Measurements from ENCODE around the gene BAHCC1.
A peak's percentile ranks its signal among the peaks of the same experiment; 100 is the strongest.

Gene BAHCC1

DNA sequence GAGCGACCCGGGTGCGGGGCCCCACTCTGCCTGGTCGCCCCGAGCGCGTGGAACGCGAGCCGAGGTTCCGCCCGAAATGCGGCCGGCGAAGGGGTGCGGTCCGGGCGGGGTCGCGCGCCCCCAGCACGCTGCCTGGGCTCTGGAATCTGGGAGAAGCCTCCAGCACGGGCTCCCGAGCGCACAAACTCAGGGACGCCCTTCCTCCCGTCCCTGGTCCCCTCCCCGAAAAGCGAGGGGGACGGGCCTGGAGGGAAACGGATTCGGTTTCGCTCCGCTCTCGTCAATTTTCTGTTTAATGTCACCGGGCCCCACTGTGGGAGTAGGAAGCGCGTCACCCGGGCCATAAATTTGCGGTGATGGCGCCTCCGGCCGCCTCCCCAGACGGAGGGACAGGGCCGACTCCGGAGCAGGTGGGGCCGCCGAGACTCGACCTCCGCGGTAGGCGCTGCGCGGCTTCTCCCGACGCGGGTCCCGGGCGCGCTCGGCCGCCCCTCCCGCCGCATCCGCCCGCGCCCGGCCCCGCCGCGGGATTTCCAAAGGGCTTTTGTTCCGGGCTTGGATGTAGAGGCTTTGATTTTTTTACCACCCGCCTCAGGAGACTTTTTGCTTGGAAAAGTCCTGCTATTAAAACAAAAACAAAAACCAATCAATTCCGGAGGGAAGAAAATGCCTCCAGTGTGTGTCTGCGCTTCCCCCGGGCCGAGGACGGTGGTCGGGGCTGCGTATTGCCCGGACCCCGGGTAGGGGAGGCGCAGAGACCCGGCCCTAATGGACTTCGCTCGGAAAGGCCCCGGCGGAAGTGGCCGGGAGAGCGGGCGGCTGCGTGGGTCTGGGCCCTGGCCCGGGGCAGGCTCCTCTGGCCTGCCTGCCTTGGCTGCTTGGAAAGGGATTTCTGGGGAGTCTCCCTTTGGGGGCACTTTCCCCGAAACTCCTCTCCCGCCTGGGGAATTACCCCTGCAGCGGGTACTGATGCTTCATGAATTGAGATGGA is 7.9 kb upstream of the BAHCC1 start:
- DNase-seq, result peak; percentile 18

DNA sequence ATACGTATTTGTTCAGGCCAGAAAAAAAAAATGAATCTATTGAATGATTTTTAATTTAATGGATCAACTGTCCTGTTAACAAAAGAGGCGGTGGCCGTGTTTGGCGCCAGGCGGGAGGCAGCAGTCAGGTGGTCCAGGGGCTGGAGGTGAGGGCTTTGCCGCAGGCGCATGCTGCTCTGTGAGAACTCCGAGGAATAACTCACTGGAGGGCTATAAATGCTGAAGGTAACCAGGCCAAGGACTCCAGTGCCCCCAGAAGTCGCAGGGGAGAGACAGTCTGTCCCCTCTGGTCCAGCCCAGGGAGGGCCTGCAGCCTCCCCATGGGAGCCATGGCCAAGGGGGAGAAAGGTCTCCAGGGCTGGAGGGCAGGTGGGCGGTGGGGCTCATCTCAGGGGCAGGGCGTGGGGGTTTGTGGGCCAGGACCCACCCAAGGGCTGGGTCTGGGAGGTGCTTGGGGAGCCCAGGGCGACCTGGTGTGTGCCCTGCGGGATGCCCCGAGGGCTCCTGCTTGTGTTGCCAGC is 7.1 kb upstream of the BAHCC1 start:
- no peak for DNase-seq

DNA sequence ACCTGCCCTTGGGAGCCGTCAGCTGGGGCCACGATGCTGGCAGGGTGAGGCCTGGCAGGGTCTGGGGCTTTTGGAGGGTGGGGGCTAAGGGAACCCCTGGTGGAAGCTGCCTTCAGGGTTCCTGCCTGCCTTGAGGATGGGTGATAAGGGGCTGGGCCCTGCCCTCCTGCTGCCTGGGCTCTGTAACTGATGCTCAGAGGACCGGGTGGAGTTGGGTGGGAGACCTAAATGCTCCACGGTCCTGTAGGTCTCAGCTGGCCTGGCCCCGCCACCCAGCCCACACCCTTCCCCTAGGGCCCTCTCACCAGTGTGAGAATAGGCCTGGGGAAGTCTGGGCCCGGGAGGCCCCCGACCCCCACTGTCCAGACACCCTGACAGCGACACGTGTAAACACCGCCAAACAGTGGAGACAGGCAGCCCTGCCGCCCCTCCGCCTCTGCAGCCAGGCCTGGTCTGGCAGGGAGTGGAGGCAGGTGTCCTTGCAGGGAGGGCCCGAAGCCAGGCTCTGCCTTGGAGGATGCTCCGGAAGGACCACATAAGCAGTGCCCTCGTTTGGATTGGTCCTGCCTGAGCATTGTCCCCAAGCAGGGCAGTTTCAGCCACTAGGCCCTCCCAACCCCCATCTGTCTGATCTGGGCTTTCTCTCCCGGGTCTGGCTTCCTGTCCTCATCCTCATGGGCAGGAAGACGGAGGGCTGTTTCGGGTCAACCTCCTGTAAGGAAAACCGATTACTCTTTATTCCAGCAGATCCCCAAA is 6.5 kb upstream of the BAHCC1 start:
- no peak for DNase-seq

DNA sequence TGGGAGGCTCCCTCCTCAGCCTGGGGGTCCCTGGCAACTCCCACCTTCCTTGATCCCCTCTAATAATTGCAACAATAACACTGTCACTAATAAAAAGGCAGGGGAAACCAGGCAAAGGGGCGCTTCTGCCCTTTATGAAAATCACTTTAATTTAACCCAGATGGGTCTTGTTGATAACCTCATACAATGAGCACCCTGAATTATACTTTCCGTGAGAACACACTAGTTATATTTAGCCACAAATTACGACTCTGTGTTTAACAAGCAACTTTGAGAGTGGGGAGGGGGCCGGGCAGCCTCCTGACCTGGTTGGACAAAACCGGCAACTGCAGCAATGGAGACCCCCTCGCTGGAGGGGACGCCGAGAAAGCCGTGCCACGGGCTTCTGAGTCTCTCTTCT is 5.7 kb upstream of the BAHCC1 start:
- no peak for DNase-seq

DNA sequence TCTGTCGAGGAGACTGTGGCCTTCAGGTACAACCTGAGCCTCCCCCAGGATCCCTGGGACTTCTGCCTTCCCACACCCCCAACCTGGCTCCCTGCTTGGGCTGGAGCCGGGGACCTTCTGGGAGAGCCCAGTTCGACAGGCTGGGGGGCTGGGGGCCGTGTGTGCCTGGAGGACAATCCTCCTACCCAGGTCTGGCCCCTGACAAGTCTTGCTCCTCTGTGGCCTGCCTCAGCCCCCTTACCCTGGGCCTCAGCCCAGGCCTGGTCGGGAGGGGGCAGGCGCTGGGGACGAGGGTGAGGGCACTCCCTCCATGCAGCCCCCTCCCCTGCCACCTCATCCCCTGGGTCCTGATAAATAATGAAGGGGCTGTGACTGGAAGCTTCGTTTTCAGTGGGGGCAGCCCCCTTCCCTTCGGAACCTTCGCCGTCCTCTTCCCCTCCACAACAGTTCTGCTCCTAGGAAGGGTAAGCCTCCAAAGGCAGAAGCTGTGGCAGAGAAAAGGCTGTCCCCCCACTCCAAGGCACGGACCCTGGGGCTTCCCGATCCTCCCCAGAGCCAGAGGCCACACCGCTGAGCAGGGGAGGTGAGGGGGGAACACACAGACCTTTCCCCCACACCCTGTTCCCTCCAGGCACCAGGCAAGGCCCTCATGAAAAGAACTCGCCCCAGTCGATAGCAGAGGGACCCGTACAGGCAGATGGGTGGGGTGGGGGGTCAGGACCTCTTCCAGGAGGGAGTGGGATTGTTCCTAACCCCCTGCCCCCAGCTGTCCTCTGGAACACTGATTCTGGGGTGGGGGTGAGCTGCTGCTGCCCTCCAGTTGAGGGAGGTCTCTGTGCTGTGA is 5.0 kb upstream of the BAHCC1 start:
- no peak for DNase-seq

DNA sequence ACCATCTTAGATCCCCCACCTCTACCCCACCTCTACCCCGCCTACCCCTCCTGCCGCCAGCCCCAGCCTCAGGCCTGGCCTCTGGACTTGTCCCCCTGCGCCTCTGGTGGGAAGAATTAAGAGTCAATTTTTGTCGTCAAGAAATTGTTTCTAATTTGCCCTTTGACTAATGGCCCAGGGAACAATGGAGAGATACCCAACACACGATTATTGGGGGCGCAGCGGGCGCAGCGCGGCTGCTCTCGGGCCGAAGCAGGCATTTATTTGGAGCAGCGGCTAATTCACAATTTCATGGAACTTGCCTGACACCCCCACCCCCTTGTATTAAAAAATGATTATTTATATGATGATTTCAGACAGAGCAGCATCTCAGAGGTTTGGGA is 4.4 kb upstream of the BAHCC1 start:
- DNase-seq, result no peak

DNA sequence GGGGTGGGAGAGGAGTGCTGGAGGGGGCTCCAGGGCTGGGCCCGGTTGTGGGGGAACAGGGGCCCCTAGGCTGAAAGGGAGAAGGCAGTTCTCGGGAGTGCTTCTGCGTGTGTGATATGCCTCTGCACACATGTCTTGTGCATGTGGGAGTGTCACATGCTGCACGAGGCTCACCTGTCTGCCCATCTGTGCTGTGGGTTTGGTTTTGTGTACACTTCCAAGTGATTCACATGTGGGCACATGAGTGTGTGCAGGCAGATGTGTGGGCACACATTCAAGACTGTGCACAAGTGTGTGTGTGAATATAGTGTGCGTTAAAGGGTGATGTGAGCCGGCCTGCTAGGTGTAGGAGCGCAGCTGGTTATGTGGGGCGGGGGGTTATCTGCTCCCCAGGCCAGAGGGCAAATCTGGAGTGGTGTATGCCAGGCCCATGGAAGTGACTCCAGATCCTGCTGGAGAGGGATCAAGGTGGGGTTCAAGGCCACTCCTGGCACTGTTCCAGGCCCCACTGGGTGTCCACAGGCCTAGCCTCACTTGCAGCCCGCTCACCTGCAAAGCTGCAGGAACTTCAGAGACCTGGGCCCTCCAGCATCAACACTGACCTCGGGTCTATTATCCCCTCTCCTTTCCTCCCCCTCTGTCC is 3.8 kb upstream of the BAHCC1 start:
- DNase-seq, result no peak

DNA sequence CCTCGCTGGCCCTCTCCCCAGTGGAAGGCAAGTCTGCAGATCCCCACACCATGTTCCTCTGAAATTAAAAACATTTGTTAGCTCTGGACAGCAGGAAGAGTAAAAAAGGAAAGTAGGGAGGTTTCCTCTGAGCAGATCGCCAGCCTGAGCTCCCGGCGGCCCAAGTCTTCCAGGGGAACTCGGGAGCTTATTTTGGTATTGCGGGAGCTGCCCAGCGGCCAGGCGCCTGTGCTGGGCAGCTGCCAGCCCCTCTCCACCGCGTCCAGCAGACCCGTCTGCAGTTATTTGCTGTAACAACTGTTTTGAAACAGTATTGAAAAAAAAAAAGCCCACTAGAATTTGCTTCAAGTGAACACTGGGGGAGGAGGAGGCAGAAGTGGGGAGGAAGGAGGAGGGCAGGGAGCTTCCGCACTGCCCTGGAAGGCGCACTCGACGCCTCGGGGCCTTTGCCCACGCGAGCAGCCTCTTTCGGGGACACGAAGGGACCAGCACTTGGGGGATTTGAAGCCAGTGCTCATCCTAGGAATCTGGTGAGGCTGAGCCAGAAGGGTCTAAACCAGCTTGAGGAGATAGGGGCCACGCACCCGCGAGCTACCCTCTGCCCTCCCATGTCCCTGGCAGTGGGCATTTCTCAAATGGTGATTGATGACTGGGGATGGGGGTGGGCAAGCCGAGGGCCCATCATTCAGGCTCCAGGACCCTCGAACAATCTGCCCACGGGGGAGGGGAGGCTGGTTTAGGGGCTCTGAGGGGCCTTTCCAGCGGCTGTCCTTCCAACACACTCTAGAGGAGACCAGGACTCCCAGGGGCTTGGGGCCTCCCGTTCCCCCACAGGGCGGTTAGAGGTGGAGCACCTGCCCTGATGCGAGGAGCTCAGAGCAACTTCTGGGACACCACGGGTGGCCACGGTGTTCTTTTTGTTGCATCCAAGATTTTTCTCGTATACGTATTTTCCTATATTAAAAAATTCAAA is 3.0 kb upstream of the BAHCC1 start:
- DNase-seq, result no peak

DNA sequence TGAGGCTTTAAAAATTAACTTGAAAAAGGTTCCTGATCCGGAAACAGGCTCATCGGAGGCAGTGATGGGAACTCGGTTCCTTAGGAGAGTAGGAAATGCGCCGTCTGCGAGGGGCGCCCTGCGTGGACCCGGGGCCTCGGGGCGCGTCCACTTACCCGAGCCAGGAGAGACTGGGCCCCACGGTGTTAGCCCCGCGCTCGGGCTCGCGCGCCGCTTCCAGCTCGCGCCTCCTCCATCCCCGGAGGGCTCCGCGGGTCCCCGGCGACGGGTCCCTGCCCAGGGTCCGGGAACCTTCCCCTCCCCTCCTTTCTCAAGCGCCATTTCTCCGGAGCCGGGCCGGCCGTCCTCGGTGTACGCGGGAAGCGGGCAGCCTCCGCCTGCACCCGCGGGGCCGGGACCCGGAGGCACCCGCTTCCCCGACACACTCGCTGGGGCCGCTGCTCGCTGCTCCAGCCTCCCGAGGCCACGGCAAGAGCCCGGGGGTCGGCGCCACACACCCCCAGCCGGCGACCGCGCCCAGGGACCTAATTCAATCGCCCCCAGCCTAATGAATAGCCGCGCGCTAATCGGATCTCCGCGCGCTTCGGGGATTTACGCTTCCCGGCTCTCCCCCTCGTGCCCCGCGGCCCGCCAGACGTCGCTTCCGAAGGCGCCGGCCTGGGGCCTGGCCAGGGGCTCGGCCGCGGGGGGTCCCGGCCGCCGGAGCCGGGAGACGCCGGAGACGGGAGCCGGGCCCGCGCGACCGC is 2.2 kb upstream of the BAHCC1 start:
- DNase-seq, result no peak

DNA sequence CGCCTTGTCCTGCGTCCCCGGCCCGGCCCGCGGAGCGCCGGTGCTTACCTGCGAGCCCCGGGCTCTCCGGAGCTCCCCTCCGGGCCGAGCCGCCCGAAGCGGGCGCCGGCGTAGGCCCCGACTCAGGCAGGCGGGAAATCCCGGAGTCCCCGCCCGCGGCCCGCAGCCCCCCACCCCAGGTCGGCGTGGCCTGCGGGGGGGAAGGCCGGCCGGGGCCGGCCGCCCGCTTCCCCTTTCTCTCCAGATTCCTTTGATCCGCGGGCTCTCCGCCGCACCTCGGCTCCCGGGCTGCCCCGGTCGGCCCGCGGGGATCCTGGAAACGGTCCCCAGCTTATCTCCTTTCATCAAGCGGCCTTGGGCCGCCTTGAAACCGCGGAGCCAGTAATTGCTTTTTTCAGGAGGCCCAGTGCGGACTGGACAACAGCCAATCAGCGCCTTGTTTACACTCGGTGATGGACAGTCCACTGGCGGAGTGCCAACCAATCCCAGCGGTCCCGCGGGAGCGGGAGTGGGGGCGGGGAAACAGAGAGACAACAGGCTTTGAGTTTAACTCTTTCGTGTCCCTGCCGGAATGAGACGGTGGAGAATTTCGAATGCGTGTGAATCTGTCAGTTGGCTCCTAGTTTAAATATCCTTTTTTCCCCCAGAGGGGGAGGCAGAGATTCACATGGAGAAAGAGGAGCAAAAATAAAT is 1.4 kb upstream of the BAHCC1 start:
- peak; percentile 64 for DNase-seq

DNA sequence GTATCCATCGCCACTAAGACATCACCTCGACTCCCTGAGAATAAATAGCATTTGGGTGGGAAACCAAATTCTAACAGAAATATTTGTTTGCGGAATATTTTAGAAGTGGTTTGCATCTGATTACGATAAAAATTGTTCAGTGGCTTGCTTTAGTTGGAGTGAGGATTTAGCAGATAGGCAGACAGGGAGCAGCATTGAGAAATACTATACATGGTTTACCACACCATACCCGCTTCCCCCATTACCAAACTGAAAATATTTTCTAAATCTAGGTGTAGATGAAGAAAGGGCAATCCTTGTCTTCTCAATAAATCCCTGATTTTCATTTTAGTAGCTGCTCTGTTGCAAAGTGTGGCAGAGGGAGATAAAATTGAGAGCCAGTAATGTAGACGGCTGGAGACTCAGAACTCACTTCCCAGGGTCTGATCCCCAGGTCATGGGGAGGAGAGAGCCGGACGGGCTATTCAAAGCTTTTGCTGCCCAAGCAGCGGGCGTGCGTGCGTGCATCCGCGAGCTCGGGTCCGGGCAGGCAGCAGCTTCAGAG is 808 bp upstream of the BAHCC1 start:
- no peak for DNase-seq

DNA sequence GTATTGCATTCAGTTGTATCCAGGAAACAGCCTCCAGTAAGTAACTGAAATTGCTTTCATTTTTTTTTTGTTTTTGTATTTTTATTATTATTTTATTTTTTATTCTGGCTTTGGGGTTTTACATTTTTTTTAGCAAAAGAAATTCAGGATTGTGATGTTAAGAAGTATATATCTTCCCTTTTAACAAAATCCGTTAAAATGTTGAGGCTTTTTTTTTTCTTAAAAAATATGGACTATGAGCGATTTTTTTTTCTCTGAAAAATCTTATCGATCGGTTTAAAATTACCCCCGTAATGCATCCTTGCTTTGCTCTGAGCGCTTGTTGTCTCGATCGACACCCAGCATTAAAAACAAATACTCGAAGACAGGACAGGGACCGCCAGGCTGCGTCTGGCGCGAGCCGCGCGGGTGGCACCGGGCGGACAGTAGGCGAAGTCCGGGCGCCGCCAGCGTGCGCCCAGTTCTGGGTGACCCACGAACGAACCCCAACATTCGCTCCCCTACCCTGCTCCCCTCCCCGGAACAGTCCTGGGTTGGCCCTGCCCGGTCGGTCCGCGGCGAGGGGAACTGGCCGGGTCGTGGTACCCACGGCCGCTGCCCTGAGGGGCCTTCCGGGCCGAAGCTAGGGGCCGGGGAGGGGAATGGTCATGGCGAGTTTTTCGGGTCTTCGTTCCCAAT is 482 bp downstream of the BAHCC1 start:
- DNase-seq, result no peak

DNA sequence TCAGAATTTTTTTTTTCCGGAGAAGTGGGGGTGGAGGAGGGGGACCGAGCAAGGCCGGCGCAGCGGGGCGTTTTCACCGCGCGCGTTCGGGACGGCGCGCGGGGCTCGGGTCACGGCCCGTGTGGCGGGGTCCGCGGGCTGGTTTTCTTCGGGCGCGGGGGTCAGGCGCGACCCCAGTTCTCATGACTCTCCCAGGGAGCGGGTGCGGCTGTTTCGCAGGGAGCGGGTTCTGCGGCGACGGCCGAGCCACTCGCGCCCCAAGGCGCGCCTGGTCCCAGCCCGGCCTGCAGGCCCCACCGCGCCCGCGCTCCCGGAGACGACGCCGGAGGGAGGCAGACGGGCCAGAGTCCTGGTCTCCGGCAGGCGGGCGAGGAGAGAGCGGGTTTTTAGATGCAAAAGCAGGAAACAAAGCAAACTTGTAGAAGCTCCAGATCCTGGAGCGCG is 1.0 kb downstream of the BAHCC1 start:
- no peak for DNase-seq

DNA sequence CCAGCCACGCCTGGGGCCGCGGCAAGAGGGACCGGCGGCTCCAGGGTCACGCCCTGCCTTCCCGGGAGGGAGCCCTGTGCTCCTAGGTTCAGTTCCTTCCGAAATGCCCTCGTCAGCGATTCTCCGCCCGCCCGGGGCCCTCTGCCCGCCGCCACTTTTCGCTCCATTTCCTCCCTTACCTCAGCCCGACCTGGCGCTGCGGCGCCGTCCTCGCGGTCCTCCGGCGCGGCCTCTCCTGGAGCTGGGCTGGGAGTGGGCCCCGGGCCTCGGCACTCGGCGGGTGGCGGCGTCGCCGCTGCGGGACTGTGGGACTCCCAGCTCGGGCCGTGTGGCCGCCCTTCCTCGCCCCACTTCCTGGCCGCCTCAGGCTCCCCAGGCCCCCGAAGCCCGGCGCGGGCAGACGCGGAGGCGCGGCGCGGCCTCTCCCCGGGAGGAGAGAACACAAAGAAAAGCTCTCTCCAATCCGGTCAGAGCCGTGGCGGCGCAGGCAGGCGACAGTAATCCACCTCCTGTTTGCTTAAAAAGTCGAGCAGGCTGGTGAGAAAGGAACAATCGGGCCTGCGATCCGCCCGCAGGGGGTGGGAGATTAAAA is 1.6 kb downstream of the BAHCC1 start:
- peak; percentile 15 for DNase-seq

DNA sequence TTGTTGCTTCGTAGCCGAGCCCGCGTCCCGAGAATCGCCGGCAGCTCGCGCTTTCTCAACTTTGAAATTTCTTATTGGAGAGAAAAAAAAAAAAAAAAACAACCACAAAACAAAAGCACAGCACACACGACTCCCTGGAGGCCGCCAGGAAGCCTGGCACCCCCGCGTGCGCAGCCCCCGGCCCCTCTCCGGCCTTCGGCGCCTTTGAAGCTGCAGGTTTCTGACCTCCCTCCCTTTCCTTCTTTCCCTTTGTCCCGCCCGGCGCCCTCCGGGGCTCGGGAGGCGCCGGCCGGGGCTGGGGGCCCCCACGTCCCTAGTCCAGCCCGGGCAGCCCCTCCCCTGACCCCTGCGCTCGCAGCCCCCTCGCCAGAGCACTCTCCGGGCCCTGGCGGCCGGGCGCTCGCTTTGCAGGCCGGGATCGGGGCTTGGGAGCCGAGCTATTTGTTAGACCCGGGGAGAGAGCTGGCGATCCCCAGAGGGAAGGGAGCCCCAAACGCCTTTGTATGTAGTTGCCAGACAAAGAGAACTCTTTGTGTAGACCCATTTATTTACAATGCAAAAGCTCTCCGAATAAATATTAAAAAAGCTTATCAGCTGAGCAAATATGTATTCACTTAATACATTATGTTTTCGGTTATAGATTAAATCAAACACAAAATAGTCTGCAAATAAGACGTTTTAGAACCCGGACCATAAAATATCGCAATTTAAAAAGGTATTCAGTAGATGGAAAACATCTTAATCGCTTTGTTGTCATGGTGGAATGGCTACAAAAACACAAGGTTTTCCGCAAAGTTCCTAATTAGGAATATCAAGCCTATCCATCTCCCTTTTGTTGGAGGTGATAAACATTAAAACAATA is 2.3 kb downstream of the BAHCC1 start:
- no peak for DNase-seq

DNA sequence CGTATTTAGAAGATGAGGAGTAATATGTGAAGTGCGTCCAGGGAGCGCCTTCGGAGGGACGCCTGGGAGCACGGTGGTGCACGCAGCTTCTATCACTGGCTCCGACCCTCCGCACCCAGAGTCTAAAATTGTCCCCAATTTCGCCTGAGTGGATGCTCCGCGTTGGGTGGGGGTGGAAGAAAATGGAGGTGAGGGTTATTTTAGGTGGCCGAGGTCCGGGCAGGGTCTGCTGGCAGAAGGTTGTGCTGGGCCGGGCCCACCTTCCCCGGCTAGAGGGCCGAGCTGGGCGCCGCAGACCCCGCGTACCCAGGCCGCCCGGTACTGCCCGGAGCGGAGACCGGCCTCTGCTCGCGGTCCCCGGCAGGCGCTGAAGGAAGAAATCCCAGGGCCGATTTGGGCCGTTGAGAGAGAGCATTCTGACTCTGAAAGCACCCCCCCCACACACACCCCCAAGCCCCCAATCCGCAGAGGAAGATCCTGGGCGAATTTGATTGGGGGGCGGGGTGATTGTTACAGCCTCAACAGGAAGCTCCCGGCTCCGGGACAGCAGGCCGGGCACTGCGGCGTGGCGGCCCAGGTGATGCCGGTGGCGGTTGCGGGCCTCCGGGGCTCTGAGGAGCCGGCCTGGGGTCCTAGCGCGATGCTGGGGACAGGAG is 3.0 kb downstream of the BAHCC1 start:
- DNase-seq, result no peak
